ENCODE results near the gene FMN2. TPM values are rescaled to one million over a fixed set of nuclear protein-coding genes. Genes with fewer than 3 reads are reported as not detected.

FMN2 gene
- total RNA-seq, 1 donor = 11.2 TPM

- H3K4me3 ChIP-seq (ENCODE audit: insufficient read depth, low read length) = no peak overlapping the region
- no peaks in the 10 kb centered on the region for H3K27me3 ChIP-seq (ENCODE audit: insufficient read depth, low read length)
- peaks cover 4% of the 10 kb centered on the region for H3K79me2 ChIP-seq (ENCODE audit: insufficient read depth, low read length)
- peaks cover 25% of the 10 kb centered on the region for H3K4me1 ChIP-seq (ENCODE audit: insufficient read depth, low read length)
- no peaks in the 10 kb centered on the region for H4K20me1 ChIP-seq (ENCODE audit: insufficient read depth, low read length)
- H3K4me2 ChIP-seq (ENCODE audit: insufficient read depth, low read length) = no peak overlapping the region
- no peak overlapping the region for H3K27ac ChIP-seq (ENCODE audit: low read depth, low read length)
- H2AFZ ChIP-seq (ENCODE audit: low read length) = no peak overlapping the region
- no peaks in the 10 kb centered on the region for H3K9me3 ChIP-seq (ENCODE audit: low read depth, low read length)
- DNase-seq (ENCODE audit: insufficient read length, low spot score, missing footprints) = no peak
- TF ChIP-seq CTCF (IDR thresholded peaks at IDR 0.05; ENCODE audit: extremely low read depth, low read depth, low read length) = no peak
- no peaks in the 10 kb centered on the region for H3K36me3 ChIP-seq (ENCODE audit: insufficient read depth, low read length)
Observed at GRCh38 chr1:240417317-240417716, 325.6 kb downstream of the FMN2 start.

- no peaks in the 10 kb centered on the region for H3K9me3 ChIP-seq (ENCODE audit: low read depth, low read length)
- no peaks in the 10 kb centered on the region for H4K20me1 ChIP-seq (ENCODE audit: insufficient read depth, low read length)
- no peaks in the 10 kb centered on the region for H3K27me3 ChIP-seq (ENCODE audit: insufficient read depth, low read length)
- H3K4me2 ChIP-seq (ENCODE audit: insufficient read depth, low read length) = no peak overlapping the region
- peaks cover 34% of the 10 kb centered on the region for H3K4me1 ChIP-seq (ENCODE audit: insufficient read depth, low read length)
- H3K27ac ChIP-seq (ENCODE audit: low read depth, low read length) = no peak overlapping the region
- no peak overlapping the region for H3K4me3 ChIP-seq (ENCODE audit: insufficient read depth, low read length)
- no peak overlapping the region for H2AFZ ChIP-seq (ENCODE audit: low read length)
- no peak for TF ChIP-seq CTCF (IDR thresholded peaks at IDR 0.05; ENCODE audit: extremely low read depth, low read depth, low read length)
- no peaks in the 10 kb centered on the region for H3K36me3 ChIP-seq (ENCODE audit: insufficient read depth, low read length)
- DNase-seq (ENCODE audit: insufficient read length, low spot score, missing footprints) = no peak
- H3K79me2 ChIP-seq (ENCODE audit: insufficient read depth, low read length) = peaks cover 4% of the 10 kb centered on the region
Observed at GRCh38 chr1:240420766-240421165, 329.1 kb downstream of the FMN2 start.

GRCh38 chr1:240423246-240423924 lies 331.7 kb downstream of the FMN2 start:
- H2AFZ ChIP-seq (ENCODE audit: low read length) = no peak overlapping the region
- no peak for TF ChIP-seq CTCF (IDR thresholded peaks at IDR 0.05; ENCODE audit: extremely low read depth, low read depth, low read length)
- no peaks in the 10 kb centered on the region for H4K20me1 ChIP-seq (ENCODE audit: insufficient read depth, low read length)
- H3K79me2 ChIP-seq (ENCODE audit: insufficient read depth, low read length) = peaks cover 4% of the 10 kb centered on the region
- peaks cover 29% of the 10 kb centered on the region for H3K4me1 ChIP-seq (ENCODE audit: insufficient read depth, low read length)
- no peaks in the 10 kb centered on the region for H3K27me3 ChIP-seq (ENCODE audit: insufficient read depth, low read length)
- H3K9me3 ChIP-seq (ENCODE audit: low read depth, low read length) = no peaks in the 10 kb centered on the region
- H3K27ac ChIP-seq (ENCODE audit: low read depth, low read length) = no peak overlapping the region
- H3K4me3 ChIP-seq (ENCODE audit: insufficient read depth, low read length) = no peak overlapping the region
- DNase-seq (ENCODE audit: insufficient read length, low spot score, missing footprints) = no peak
- H3K4me2 ChIP-seq (ENCODE audit: insufficient read depth, low read length) = no peak overlapping the region
- H3K36me3 ChIP-seq (ENCODE audit: insufficient read depth, low read length) = no peaks in the 10 kb centered on the region

- Histone ChIP-seq H3K9me3 (ENCODE audit: low read depth, low read length) (no peaks in the 10 kb centered on the region), H3K27me3 (ENCODE audit: insufficient read depth, low read length) (no peaks in the 10 kb centered on the region), H4K20me1 (ENCODE audit: insufficient read depth, low read length) (no peaks in the 10 kb centered on the region), H2AFZ (ENCODE audit: low read length) (no peak overlapping the region), H3K36me3 (ENCODE audit: insufficient read depth, low read length) (no peaks in the 10 kb centered on the region), H3K4me3 (ENCODE audit: insufficient read depth, low read length) (no peak overlapping the region), H3K79me2 (ENCODE audit: insufficient read depth, low read length) (no peaks in the 10 kb centered on the region), H3K27ac (ENCODE audit: low read depth, low read length) (no peak overlapping the region), H3K4me1 (ENCODE audit: insufficient read depth, low read length) (peaks cover 29% of the 10 kb centered on the region), H3K4me2 (ENCODE audit: insufficient read depth, low read length) (no peak overlapping the region)
- no peak for DNase-seq (ENCODE audit: insufficient read length, low spot score, missing footprints)
- no peak for TF ChIP-seq CTCF (IDR thresholded peaks at IDR 0.05; ENCODE audit: extremely low read depth, low read depth, low read length)
Observed at GRCh38 chr1:240424740-240425464, 333.2 kb downstream of the FMN2 start.
